BE2C (cell line): ENCODE measurements around the gene TMA7.

Experiments used
- DNase-seq: peaks from one replicate; pipeline ENCODE4 v3.0.0-alpha.2; 2020
- H3K27me3 ChIP-seq: fragments of 250-450 bp; sonication (Bioruptor Pico); 2 replicates; pipeline ENCODE4 v1.5.1; 2020; ENCODE audit warnings: mild to moderate bottlenecking
- H3K36me3 ChIP-seq: fragments of 250-450 bp; sonication (Bioruptor Pico); 2 replicates; pipeline ENCODE4 v1.5.1; 2020; ENCODE audit warnings: mild to moderate bottlenecking
- H3K4me1 ChIP-seq: fragments of 250-450 bp; sonication (Bioruptor Pico); 2 replicates; pipeline ENCODE4 v1.5.1; 2020
- H3K4me3 ChIP-seq: 2 replicates; pipeline ENCODE4 v1.5.1; 2011; ENCODE audit warnings: low read depth, low read length
- H3K9me3 ChIP-seq: fragments of 250-450 bp; sonication (Bioruptor Pico); 2 replicates; pipeline ENCODE4 v1.5.1; 2020
- CTCF ChIP-seq: IDR thresholded peaks from 2 replicates; pipeline ENCODE4 v1.5.1; 2012; ENCODE audit warnings: mild to moderate bottlenecking, low read depth, low read length

The TMA7 gene

GRCh38 chr3:48425281-48425812 lies 14.7 kb upstream of the TMA7 start:
- H3K36me3 ChIP-seq: no peaks in the 10 kb centered on the region
- no peak overlapping the region for H3K4me3 ChIP-seq
- no peak for TF ChIP-seq CTCF
- no peaks in the 10 kb centered on the region for H3K27me3 ChIP-seq
- no peak for DNase-seq
- no peaks in the 10 kb centered on the region for H3K9me3 ChIP-seq
- H3K4me1 ChIP-seq: no peaks in the 10 kb centered on the region; the same call in 1 of the 2 replicates

GRCh38 chr3:48426401-48426909 lies 13.6 kb upstream of the TMA7 start:
- Histone ChIP-seq H3K4me3 (no peak overlapping the region), H3K9me3 (no peaks in the 10 kb centered on the region), H3K36me3 (no peaks in the 10 kb centered on the region), H3K27me3 (no peaks in the 10 kb centered on the region), H3K4me1 (no peaks in the 10 kb centered on the region; the same call in 1 of the 2 replicates)
- TF ChIP-seq CTCF: no peak
- DNase-seq: no peak

- Histone ChIP-seq H3K4me1 (no peaks in the 10 kb centered on the region; the same call in 1 of the 2 replicates), H3K27me3 (no peaks in the 10 kb centered on the region), H3K36me3 (no peaks in the 10 kb centered on the region), H3K9me3 (no peaks in the 10 kb centered on the region), H3K4me3 (no peak overlapping the region)
- TF ChIP-seq CTCF: no peak
- DNase-seq: no peak
These were observed 13.0 kb upstream of the TMA7 start for GRCh38 chr3:48426944-48427629.

- H3K4me3 ChIP-seq: no peak overlapping the region
These were observed 12.5 kb upstream of the TMA7 start for GRCh38 chr3:48427630-48427962.

GRCh38 chr3:48428088-48428571 lies 11.9 kb upstream of the TMA7 start:
- no peak for TF ChIP-seq CTCF
- DNase-seq: no peak
- Histone ChIP-seq H3K4me3 (peak overlapping the region; percentile 59; the same call in 1 of the 2 replicates), H3K27me3 (no peaks in the 10 kb centered on the region), H3K4me1 (no peaks in the 10 kb centered on the region; the same call in 1 of the 2 replicates), H3K9me3 (no peaks in the 10 kb centered on the region), H3K36me3 (peaks cover 3% of the 10 kb centered on the region; the same call in 1 of the 2 replicates)

More at GRCh38 chr3:48427630-48427962, 12.5 kb upstream of the TMA7 start:
- H3K9me3 ChIP-seq: no peaks in the 10 kb centered on the region
- no peaks in the 10 kb centered on the region; the same call in 1 of the 2 replicates for H3K4me1 ChIP-seq
- H3K36me3 ChIP-seq: peaks cover 1% of the 10 kb centered on the region; the same call in 1 of the 2 replicates
- no peaks in the 10 kb centered on the region for H3K27me3 ChIP-seq
- no peak for TF ChIP-seq CTCF
- no peak for DNase-seq
